ENCODE results near the gene XPR1.
"Not testable (repeated sequence)": the region's sequence is repeated elsewhere in the genome, so short reads cannot be mapped to it uniquely, and the experiment has no call there.

The XPR1 gene

GRCh38 chr1:180644526-180645192 lies 12.8 kb downstream of the XPR1 start:
- DNase-seq: no peak

- not testable (repeated sequence) for DNase-seq
These were observed 13.4 kb downstream of the XPR1 start for GRCh38 chr1:180645261-180645660.

GRCh38 chr1:180646093-180646492 lies 14.3 kb downstream of the XPR1 start:
- no peak for DNase-seq

GRCh38 chr1:180646547-180646946 lies 14.7 kb downstream of the XPR1 start:
- DNase-seq: no peak

- no peak for DNase-seq
These were observed 21.0 kb downstream of the XPR1 start for GRCh38 chr1:180652792-180653191.

- no peak for DNase-seq
These were observed 30.9 kb downstream of the XPR1 start for GRCh38 chr1:180662709-180663108.

DNA sequence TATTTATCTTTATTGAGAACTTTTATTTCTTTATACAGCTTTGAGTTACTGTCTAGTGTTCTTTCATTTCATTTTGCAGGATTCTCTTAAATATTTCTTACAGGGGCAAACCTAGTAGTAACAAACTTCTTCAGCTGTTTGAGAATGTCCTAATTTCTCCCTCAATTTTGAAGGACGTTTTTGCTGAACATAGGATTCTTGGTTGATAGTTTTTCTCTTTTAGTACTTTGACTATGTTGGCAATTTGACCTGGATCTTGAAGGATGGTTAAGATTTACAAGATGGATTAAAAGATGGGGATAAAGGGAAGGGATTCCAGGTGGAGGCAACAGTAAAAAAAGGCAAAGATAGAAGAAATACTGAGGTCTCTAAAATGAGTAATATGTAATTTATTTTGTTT lies 38.9 kb downstream of the XPR1 start:
- DNase-seq: no peak

DNA sequence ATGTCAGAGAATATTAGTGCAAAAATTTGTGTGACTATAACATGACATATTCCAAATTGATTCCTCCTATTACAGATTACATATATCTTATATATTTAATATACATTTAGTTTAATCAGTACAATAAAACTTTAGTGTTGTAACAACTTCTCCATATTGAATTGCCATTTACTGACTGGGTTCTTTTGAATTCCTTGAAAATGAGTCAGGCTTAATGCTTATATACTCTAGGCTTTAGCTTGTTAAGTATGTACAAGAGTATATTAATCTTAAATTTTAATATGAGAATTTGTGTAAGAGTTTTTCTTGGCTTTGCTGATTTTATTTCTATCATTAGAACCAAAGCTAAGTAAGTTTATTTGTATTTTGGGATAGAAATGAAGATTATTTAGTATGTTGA lies 40.3 kb downstream of the XPR1 start:
- no peak for DNase-seq

- no peak for DNase-seq
These were observed 40.7 kb downstream of the XPR1 start for GRCh38 chr1:180672505-180672904.

GRCh38 chr1:180674603-180675530 lies 43.0 kb downstream of the XPR1 start:
- DNase-seq: no peak

- no peak for DNase-seq
These were observed 43.8 kb downstream of the XPR1 start for GRCh38 chr1:180675586-180675985.

DNA sequence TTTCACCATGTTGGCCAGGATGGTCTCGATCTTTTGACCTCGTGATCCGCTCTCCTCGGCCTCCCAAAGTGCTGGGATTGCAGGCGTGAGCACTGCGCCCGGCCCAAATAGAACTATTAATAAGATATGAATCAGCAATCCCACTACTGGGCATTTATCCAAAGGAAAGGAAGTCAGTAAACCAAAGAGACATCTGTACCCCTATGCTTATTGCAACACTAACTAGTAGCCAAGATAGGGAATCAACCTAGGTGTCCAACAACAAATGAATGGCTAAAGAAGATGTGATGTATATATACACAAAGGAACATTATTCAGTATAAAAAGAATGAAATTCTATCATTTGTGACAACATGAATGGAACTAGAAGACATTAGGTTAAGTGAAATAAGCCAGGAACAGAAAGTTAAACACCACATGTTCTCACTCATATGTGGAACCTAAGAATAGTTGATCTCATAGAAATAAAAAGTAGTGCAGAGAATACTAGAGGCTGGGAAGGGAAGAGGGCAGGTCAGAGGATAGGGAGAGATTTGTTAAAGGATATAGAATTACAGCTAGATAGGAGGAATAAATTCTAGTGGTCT lies 48.8 kb downstream of the XPR1 start:
- no peak for DNase-seq

DNA sequence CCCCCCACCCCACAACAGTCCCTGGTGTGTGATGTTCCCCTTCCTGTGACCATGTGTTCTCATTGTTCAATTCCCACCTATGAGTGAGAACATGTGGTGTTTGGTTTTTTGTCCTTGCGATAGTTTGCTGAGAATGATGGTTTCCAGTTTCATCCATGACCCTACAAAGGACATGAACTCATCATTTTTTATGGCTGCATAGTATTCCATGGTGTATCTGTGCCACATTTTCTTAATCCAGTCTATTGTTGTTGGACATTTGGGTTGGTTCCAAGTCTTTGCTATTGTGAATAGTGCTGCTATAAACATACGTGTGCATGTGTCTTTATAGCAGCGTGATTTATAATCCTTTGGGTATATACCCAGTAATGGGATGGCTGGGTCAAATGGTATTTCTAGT lies 51.3 kb downstream of the XPR1 start:
- not testable (repeated sequence) for DNase-seq

GRCh38 chr1:180691322-180691913 lies 59.6 kb downstream of the XPR1 start:
- no peak for DNase-seq

- DNase-seq: no peak
These were observed 61.9 kb downstream of the XPR1 start for GRCh38 chr1:180693564-180694244.

GRCh38 chr1:180695282-180695681 lies 63.5 kb downstream of the XPR1 start:
- no peak for DNase-seq

DNA sequence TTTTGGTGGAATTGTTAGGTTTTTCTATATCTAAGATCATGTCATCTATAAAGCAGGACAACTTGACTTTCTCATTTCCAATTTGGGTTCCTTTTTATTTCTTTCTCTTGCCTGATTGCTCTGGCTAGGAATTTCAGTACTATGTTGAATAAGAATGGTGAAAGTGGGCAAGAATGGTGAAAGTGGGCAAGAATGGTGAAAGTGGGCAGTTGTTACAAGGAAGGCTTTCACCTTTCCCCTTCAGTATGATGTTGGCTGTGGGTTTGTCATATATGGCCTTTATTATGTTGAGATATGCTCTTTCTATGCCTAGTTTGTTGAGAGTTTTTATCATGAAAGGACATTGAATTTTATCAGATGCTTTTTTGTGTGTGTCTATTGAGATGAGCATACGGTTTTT lies 64.5 kb downstream of the XPR1 start:
- DNase-seq: no peak

DNA sequence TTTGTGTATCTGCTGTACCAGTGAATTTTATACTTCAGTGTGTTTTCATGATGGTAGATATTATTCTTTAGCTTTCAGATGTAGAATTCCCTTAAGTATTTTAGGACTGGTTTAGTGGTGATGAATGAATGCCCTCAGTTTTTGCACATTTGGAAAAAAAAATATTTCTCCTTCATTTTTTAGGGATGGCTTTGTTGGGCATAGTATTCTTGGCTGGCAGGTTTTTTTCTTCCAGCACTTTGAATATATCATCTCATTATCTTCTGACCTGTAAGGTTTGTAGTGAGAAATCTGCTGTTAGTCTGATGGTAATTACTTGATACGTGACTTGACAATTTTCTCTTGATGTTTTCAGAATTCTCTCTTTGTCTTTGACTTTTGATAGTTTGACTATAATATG lies 66.8 kb downstream of the XPR1 start:
- no peak for DNase-seq

DNA sequence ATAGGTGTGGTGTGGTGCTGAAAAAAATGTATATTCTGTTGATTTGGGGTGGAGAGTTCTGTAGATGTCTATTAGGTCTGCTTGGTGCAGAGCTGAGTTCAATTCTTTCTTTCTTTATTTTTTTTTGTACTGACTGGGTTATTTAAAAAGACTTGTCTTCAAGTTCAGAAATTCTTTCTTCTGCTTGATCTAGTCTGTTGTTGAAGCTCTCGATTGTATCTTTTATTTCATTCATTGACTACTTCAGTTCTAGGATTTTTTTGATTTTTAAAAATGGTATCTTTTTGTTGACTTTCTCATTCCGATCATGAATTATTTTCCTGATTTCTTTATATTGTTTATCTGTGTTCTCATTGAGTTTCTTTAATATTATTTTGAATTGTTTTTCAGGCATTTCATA lies 70.6 kb downstream of the XPR1 start:
- not testable (repeated sequence) for DNase-seq

- DNase-seq: not testable (repeated sequence)
These were observed 78.9 kb downstream of the XPR1 start for GRCh38 chr1:180710746-180711145.

DNA sequence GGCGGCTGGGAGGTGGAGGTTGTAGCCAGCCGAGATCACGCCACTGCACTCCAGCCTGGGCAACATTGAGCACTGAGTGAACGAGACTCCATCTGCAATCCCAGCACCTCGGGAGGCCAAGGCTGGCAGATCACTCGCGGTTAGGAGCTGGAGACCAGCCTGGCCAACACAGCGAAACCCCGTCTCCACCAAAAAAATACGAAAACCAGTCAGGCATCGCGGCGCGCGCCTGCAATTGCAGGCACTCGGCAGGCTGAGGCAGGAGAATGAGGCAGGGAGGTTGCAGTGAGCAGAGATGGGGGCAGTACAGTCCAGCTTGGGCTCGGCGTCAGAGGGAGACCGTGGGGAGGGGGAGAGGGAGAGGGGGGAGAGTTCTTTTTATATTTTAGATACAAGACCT lies 79.4 kb downstream of the XPR1 start:
- DNase-seq: not testable (repeated sequence)

GRCh38 chr1:180720753-180721152 lies 88.9 kb downstream of the XPR1 start:
- no peak for DNase-seq

DNA sequence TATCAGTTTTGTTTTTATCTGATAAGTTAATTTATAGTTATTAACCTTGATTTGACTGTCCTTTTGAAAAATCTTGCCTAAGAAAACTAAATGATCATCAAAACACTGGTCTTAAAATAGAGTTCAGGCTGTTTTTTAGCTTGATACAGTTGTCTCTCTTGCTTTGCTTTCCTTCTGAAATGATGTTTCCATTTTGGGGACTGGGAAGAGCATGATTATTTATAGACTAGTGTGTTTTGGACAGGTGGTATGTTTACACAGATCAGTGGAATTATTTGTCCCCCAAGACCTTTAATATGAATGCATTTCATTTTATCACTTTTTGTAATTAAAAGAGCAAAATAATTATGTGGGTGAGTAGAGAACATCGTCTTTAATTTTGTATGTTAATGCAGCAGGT lies 90.8 kb downstream of the XPR1 start:
- DNase-seq: no peak

Data from GF-D8 (cell line).